Hippocampal formation (tissue), 2 donors: ENCODE results near the gene SLC13A5.
"Not testable (repeated sequence)": the region's sequence is repeated elsewhere in the genome, so short reads cannot be mapped to it uniquely, and the experiment has no call there.

ENCODE experiments used
- DNase-seq, 2 donors: peaks; one replicate each; lab custom pipeline; 2025; lab: John Stamatoyannopoulos, UW

Gene SLC13A5

GRCh38 chr17:6711081-6711674, 2.0 kb downstream of the SLC13A5 start:
- peak in 1 of 2 donors; percentile 26 for DNase-seq

GRCh38 chr17:6710317-6710716, 2.9 kb downstream of the SLC13A5 start:
- no peak for DNase-seq

- DNase-seq: no peak
Measured at GRCh38 chr17:6708357-6708961, 4.7 kb downstream of the SLC13A5 start.

- DNase-seq: no peak
Measured at GRCh38 chr17:6706996-6707395, 6.2 kb downstream of the SLC13A5 start.

GRCh38 chr17:6706499-6706898, 6.7 kb downstream of the SLC13A5 start:
- no peak for DNase-seq

- no peak for DNase-seq
Measured at GRCh38 chr17:6704470-6705052, 8.6 kb downstream of the SLC13A5 start.

GRCh38 chr17:6703751-6704150, 9.4 kb downstream of the SLC13A5 start:
- DNase-seq: no peak

- no peak for DNase-seq
Measured at GRCh38 chr17:6702567-6703215, 10.5 kb downstream of the SLC13A5 start.

GRCh38 chr17:6701719-6702118, 11.4 kb downstream of the SLC13A5 start:
- no peak for DNase-seq

- no peak for DNase-seq
Measured at GRCh38 chr17:6700948-6701307, 12.2 kb downstream of the SLC13A5 start.

- no peak for DNase-seq
Measured at GRCh38 chr17:6699997-6700947, 12.9 kb downstream of the SLC13A5 start.

- no peak for DNase-seq
Measured at GRCh38 chr17:6698004-6698403, 15.2 kb downstream of the SLC13A5 start.

GRCh38 chr17:6696906-6697305, 16.3 kb downstream of the SLC13A5 start:
- no peak for DNase-seq

GRCh38 chr17:6695565-6695964, 17.6 kb downstream of the SLC13A5 start:
- DNase-seq: no peak

GRCh38 chr17:6695051-6695450, 18.1 kb downstream of the SLC13A5 start:
- no peak for DNase-seq

GRCh38 chr17:6691958-6692357, 21.2 kb downstream of the SLC13A5 start:
- not testable (repeated sequence) for DNase-seq

GRCh38 chr17:6691546-6691945, 21.6 kb downstream of the SLC13A5 start:
- DNase-seq: no peak

GRCh38 chr17:6690641-6691040, 22.5 kb downstream of the SLC13A5 start:
- no peak for DNase-seq

GRCh38 chr17:6688944-6689343, 24.2 kb downstream of the SLC13A5 start:
- no peak for DNase-seq

GRCh38 chr17:6686026-6686425, 27.1 kb downstream of the SLC13A5 start:
- DNase-seq: no peak

GRCh38 chr17:6684881-6685767, 28.0 kb downstream of the SLC13A5 start:
- DNase-seq: no peak
